Measurements from ENCODE around the gene RBMS3.

Gene RBMS3

GRCh38 chr3:29279286-29279685 is 1.6 kb upstream of the RBMS3 start:
- DNase-seq = no peak

- no peak for DNase-seq
These were observed 1.1 kb upstream of the RBMS3 start for GRCh38 chr3:29279806-29280205.

- DNase-seq = no peak
These were observed 148 bp downstream of the RBMS3 start for GRCh38 chr3:29281094-29281343.

- DNase-seq = peak; percentile 60
These were observed 722 bp downstream of the RBMS3 start for GRCh38 chr3:29281344-29282241.

GRCh38 chr3:29282427-29283230 is 1.8 kb downstream of the RBMS3 start:
- peak; percentile 46 for DNase-seq

- no peak for DNase-seq
These were observed 2.6 kb downstream of the RBMS3 start for GRCh38 chr3:29283231-29284119.

GRCh38 chr3:29284497-29284896 is 3.6 kb downstream of the RBMS3 start:
- DNase-seq = no peak

GRCh38 chr3:29285471-29286071 is 4.7 kb downstream of the RBMS3 start:
- DNase-seq = no peak

GRCh38 chr3:29286478-29287240 is 5.8 kb downstream of the RBMS3 start:
- no peak for DNase-seq

GRCh38 chr3:29290596-29290995 is 9.7 kb downstream of the RBMS3 start:
- no peak for DNase-seq

- no peak for DNase-seq
These were observed 10.6 kb downstream of the RBMS3 start for GRCh38 chr3:29291260-29291981.

- no peak for DNase-seq
These were observed 11.1 kb downstream of the RBMS3 start for GRCh38 chr3:29291982-29292363.

- no peak for DNase-seq
These were observed 12.6 kb downstream of the RBMS3 start for GRCh38 chr3:29293421-29293820.

- no peak for DNase-seq
These were observed 17.1 kb downstream of the RBMS3 start for GRCh38 chr3:29297998-29298397.

- DNase-seq = no peak
These were observed 20.6 kb downstream of the RBMS3 start for GRCh38 chr3:29301332-29302019.

- no peak for DNase-seq
These were observed 21.7 kb downstream of the RBMS3 start for GRCh38 chr3:29302619-29303018.

- DNase-seq = no peak
These were observed 26.4 kb downstream of the RBMS3 start for GRCh38 chr3:29307295-29307694.

GRCh38 chr3:29310865-29311264 is 30.0 kb downstream of the RBMS3 start:
- DNase-seq = no peak

GRCh38 chr3:29311795-29312194 is 30.9 kb downstream of the RBMS3 start:
- DNase-seq = no peak

- DNase-seq = no peak
These were observed 31.5 kb downstream of the RBMS3 start for GRCh38 chr3:29312395-29312794.

- no peak for DNase-seq
These were observed 32.1 kb downstream of the RBMS3 start for GRCh38 chr3:29312960-29313452.
